Lower leg skin (tissue), 4 donors: ENCODE results near the gene ACAT2. TPM values are rescaled to one million over a fixed set of nuclear protein-coding genes. Genes with fewer than 3 reads are reported as not detected.

ENCODE experiments used
- DNase-seq, 2 donors: peaks; one replicate each; pipeline ENCODE4 v3.0.0-alpha.2; 2019; ENCODE audit warnings: low spot score in 2 of 2
- H3K4me3 ChIP-seq: fragments of 200-600 bp; sonication (generic); 2 replicates; pipeline ENCODE4 v1.5.1; 2017; ENCODE audit warnings: mild to moderate bottlenecking, low read depth; ENCODE audit not compliant: poor library complexity, severe bottlenecking
- POLR2A ChIP-seq, 2 donors: fragments of 450-650 bp; IDR thresholded peaks; one replicate each; pipeline ENCODE4 v1.6.1; 2016 to 2017; ENCODE audit warnings: antibody characterized with exemption in 2 of 2, mild to moderate bottlenecking in 1 of 2, moderate library complexity in 1 of 2
- WGBS, 2 donors: methylation state at CpG; one replicate each; pipeline ENCODE4 v1.1.5; 2018; 5-methylcytosine and 5-hydroxymethylcytosine counted together
- intact Hi-C: fragments of 100-400 bp; cut with DNase I; formaldehyde crosslinking; loops from one replicate; pipeline ENCODE4 v1.15.0; 2023; ENCODE audit warnings: low total_unique reads
- total RNA-seq, 4 donors: library from RNA; depleted of rRNA; stranded (reverse); fragments of >200 nt; gene quantifications; one replicate each; pipeline ENCODE4 v1.1.0, GENCODE V29; 2016
- TF ChIP-seq, protein P1 (sequence below), 3 donors: fragments of 450-650 bp; IDR thresholded peaks; one replicate each; pipeline ENCODE4 v1.5.1; 2016; ENCODE audit warnings: antibody characterized with exemption in 3 of 3, mild to moderate bottlenecking in 3 of 3, moderate library complexity in 2 of 3

Gene ACAT2
- total RNA-seq, 4 donors from 2014 or later, result 5.4 to 31.5 (median 13.8) TPM

DNA sequence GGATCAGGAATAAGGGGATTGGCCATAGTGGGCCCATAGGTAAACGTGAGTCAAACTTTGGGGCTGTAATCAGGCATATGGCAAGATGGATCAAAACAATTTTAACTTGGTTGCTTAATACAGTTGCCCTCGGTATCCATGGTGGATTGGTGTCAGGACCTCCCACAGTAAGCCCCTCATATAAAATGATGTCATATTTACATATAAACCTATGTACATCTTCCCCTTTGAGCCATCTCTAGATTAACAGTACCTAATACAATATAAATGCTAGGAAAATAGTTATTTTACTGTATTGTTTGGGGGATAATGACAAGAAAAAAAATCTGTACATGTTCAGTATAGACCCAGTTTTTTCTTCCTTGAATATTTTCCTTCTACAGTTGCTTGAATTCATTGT, 7.4 kb upstream of the ACAT2 start:
- 86 to 91% methylated on average over 2 of the region's 2 CpGs for WGBS, 2 donors
- intact Hi-C loops, result no loop called here
- TF ChIP-seq, protein P1, sequence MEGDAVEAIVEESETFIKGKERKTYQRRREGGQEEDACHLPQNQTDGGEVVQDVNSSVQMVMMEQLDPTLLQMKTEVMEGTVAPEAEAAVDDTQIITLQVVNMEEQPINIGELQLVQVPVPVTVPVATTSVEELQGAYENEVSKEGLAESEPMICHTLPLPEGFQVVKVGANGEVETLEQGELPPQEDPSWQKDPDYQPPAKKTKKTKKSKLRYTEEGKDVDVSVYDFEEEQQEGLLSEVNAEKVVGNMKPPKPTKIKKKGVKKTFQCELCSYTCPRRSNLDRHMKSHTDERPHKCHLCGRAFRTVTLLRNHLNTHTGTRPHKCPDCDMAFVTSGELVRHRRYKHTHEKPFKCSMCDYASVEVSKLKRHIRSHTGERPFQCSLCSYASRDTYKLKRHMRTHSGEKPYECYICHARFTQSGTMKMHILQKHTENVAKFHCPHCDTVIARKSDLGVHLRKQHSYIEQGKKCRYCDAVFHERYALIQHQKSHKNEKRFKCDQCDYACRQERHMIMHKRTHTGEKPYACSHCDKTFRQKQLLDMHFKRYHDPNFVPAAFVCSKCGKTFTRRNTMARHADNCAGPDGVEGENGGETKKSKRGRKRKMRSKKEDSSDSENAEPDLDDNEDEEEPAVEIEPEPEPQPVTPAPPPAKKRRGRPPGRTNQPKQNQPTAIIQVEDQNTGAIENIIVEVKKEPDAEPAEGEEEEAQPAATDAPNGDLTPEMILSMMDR (IDR thresholded peaks at IDR 0.05), result no peak
- TF ChIP-seq POLR2A (IDR thresholded peaks at IDR 0.05), result no peak
- H3K4me3 ChIP-seq, result no peak overlapping the region
- no peak for DNase-seq

DNA sequence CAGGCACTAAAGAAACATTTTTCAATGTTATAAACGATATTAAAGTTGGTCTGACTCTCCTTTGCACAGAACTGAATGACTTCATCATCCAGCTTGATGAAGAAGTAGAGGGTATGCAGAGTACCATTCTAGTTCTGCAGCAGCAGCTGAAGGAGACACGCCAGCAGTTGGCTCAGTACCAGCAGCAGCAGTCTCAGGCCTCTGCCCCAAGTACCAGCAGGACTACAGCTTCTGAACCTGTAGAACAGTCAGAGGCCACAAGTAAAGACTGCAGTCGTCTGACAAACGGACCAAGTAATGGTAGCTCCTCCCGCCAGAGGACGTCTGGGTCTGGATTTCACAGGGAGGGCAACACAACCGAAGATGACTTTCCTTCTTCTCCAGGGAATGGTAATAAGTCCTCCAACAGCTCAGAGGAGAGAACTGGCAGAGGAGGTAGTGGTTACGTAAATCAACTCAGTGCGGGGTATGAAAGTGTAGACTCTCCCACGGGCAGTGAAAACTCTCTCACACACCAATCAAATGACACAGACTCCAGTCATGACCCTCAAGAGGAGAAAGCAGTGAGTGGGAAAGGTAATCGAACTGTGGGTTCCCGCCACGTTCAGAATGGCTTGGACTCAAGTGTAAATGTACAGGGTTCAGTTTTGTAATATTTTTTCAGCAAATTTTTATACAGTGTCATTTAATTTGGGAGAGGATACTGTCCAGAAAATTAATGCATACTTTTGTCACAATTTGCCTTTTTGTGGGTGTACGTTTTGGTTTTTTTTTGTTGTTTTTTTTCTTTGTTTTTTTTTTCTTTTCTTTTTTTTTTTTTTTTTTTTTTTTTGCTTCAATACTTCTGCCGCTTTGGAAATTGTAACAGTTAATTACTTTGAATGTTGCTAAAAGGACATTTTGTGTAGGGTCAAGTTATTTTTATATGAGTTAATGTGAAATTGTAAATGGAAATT, 6.6 kb upstream of the ACAT2 start:
- H3K4me3 ChIP-seq, result no peak overlapping the region
- 71 to 80% methylated on average over 15 of the region's 15 CpGs for WGBS, 2 donors
- DNase-seq, result no peak
- intact Hi-C loops, result no loop called here
- TF ChIP-seq POLR2A (IDR thresholded peaks at IDR 0.05), result no peak
- TF ChIP-seq, protein P1 (IDR thresholded peaks at IDR 0.05), result no peak

DNA sequence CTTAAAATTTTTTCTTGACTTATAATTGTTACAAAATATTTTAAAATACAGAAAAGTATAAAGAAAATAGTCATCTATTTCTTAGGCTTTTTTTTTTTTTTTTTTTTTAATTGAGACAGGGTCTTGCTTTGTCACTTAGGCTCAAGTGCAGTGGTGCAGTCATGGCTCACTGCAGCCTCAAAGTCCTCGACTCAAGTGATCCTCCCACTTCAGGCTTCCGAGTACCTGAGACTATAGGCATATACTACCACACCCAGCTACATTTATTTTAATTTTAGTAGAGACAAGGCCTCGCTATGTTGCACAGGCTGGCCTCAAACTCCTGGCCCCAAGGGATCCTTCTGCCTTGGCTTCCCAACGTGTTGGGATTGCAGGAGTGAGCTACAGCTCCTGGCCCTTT, 5.3 kb upstream of the ACAT2 start:
- TF ChIP-seq POLR2A (IDR thresholded peaks at IDR 0.05), result no peak
- TF ChIP-seq, protein P1 (IDR thresholded peaks at IDR 0.05), result no peak
- no peak overlapping the region for H3K4me3 ChIP-seq
- WGBS, 2 donors, result 88 to 91% methylated on average over 4 of the region's 4 CpGs
- no peak for DNase-seq
- intact Hi-C loops, result no loop called here

DNA sequence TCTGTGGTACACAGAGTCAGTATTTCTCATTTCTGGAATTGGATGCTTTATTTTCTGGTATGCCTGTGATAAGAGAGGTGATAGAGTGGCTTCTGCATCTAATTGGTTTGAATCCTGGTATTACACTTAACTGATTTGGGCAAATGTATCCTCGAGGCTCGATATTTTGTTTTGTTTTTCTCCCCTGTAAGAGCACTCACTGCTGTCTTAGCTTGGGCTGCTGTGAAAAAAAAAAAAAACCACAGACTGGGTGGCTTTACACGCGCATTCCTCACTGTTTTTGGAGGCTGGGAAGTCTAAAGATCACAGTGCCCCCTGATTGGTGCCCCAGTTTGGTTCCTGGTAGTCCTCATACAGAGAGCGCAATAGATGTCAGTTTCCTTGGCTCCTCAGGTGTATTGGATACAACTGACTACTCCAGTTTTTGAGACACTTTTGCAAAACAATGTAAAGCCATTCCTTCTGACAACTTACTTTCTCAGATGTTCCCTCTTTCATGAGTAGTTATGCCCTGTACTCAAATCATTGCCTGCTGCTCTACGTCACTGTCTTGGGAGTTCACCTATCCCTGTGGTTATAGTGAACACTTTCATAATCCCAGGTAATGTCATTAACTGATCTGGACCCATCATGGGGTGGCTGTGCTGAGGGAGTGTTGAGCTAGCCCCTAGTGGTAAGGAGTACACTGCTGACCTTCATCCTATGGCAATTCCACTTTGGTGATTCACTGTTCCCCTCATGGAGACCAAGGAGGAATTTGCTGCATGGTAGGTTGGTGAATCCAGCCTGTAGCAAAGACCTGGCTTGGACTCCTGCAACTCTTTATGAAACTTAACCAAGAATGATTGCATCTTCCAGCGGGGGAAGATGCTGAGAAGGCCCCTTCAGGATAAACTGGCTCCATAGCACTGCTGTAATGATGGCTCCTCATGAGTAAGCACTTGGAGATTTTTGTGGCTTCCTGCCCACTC, 3.5 kb upstream of the ACAT2 start:
- 92 to 93% methylated on average over 7 of the region's 7 CpGs for WGBS, 2 donors
- no peak for DNase-seq
- TF ChIP-seq, protein P1 (IDR thresholded peaks at IDR 0.05), result no peak
- TF ChIP-seq POLR2A (IDR thresholded peaks at IDR 0.05), result no peak
- intact Hi-C loops, result no loop called here
- no peak overlapping the region for H3K4me3 ChIP-seq

DNA sequence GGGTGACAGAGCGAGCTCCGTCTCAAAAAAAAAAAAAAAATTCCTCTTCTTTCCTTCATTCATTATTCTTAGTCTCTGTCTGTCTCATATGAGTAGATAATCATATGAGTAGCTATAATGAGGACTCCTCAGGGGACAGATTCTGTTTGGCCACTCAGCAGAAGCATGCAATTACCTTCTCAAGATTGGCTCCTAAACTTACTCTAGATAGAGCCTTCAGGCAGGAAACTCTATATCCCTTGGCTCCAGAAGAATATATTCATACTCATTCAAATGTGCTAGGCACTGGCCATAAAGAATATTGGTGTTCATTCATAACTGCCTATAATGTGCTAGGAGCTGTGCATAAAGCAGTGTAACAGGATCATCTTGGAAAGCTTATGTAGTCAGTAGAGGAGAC, 2.2 kb upstream of the ACAT2 start:
- no peak for TF ChIP-seq POLR2A (IDR thresholded peaks at IDR 0.05)
- TF ChIP-seq, protein P1 (IDR thresholded peaks at IDR 0.05), result no peak
- WGBS, 2 donors, result 66 to 71% methylated on average over 2 of the region's 2 CpGs
- no peak overlapping the region for H3K4me3 ChIP-seq
- intact Hi-C loops, result loop anchor here (10.0 kb wide), 1 partner anchor 65 kb away; the partner anchor contains the start of gene SOD2
- no peak for DNase-seq
